Gastroesophageal sphincter (tissue), 3 donors: ENCODE data around the gene ITPRIPL2.

Experiments used
- CTCF ChIP-seq, 4 experiments: fragments of 200-600 bp in 2 of 4; fragments of 450-650 bp in 2 of 4; sonication (generic) in 1 of 4; IDR thresholded peaks; one replicate each; pipeline ENCODE4 v1.5.1; 2017 to 2019; ENCODE audit warnings: antibody characterized with exemption in 4 of 4, mild to moderate bottlenecking in 2 of 4, moderate library complexity in 2 of 4
- POLR2A ChIP-seq, 2 donors: fragments of 450-650 bp; IDR thresholded peaks; one replicate each; pipeline ENCODE4 v1.6.1; 2017; ENCODE audit warnings: antibody characterized with exemption in 2 of 2, mild to moderate bottlenecking in 2 of 2, moderate library complexity in 1 of 2

- TF ChIP-seq POLR2A (IDR thresholded peaks at IDR 0.05) (no peak), CTCF (IDR thresholded peaks at IDR 0.05) (peak; percentile 20 to 65 (median 32))
These were observed 41.7 kb upstream of the ITPRIPL2 start for GRCh38 chr16:19071811-19072777.
